OCI-LY7 (cell line): ENCODE measurements around the gene ATXN3. TPM values are rescaled to one million over a fixed set of nuclear protein-coding genes. Genes with fewer than 3 reads are reported as not detected.
A peak's percentile ranks its signal among the peaks of the same experiment; 100 is the strongest.

ENCODE experiments used
- Bru-seq: library from RNA; stranded (reverse); fragments of 400-500 nt; gene quantifications from one replicate; lab custom pipeline; 2021; lab: Mats Ljungman, UMichigan
- BruChase-seq, 2 experiments: library from RNA; stranded (reverse); fragments of 400-500 nt; gene quantifications; one replicate each; lab custom pipeline; 2021; lab: Mats Ljungman, UMichigan
- BruUV-seq: library from RNA; stranded (reverse); fragments of 400-500 nt; replicated peaks from 2 replicates; lab custom pipeline; 2021; lab: Mats Ljungman, UMichigan
- CTCF ChIA-PET: fragments of 300-600 bp; sonication (Branson Sonifier 250); formaldehyde crosslinking; loops from one replicate; lab custom pipeline; 2022; ENCODE audit warnings: antibody characterized with exemption; ENCODE audit not compliant: unreplicated experiment; lab: Charles Lee
- POLR2A ChIA-PET: fragments of 300-600 bp; sonication (Branson Sonifier 250); formaldehyde crosslinking; loops from one replicate; lab custom pipeline; 2022; ENCODE audit warnings: antibody characterized with exemption; lab: Charles Lee
- DNase-seq: peaks from one replicate; pipeline ENCODE4 v3.0.0-alpha.2; 2015; ENCODE audit warnings: low spot score
- H2AFZ ChIP-seq: fragments of 200-600 bp; sonication (generic), shearing (Covaris generic); 2 replicates; pipeline ENCODE4 v1.6.1; 2014; ENCODE audit warnings: mild to moderate bottlenecking, antibody characterized with exemption, low read length, moderate library complexity
- H3K27ac ChIP-seq: fragments of 200-600 bp; sonication (generic); 2 replicates; pipeline ENCODE4 v1.5.1; 2014; ENCODE audit warnings: mixed run types, low read depth, mild to moderate bottlenecking, moderate library complexity, low read length, inconsistent platforms; ENCODE audit not compliant: poor library complexity, severe bottlenecking
- H3K36me3 ChIP-seq: fragments of 200-600 bp; sonication (generic); 2 replicates; pipeline ENCODE4 v1.6.1; 2014; ENCODE audit warnings: mild to moderate bottlenecking, antibody characterized with exemption, low read length, moderate library complexity, mixed read lengths; ENCODE audit not compliant: insufficient read depth
- H3K4me1 ChIP-seq: fragments of 200-600 bp; sonication (generic); 2 replicates; pipeline ENCODE4 v1.5.1; 2014; ENCODE audit warnings: mild to moderate bottlenecking, low read length; ENCODE audit not compliant: insufficient read depth, poor library complexity, severe bottlenecking
- H3K4me2 ChIP-seq: fragments of 200-600 bp; sonication (generic); 2 replicates; pipeline ENCODE4 v1.6.1; 2014; ENCODE audit warnings: mild to moderate bottlenecking, low read length
- H3K4me3 ChIP-seq: fragments of 200-600 bp; sonication (generic); 2 replicates; pipeline ENCODE4 v1.5.1; 2014; ENCODE audit warnings: mild to moderate bottlenecking, low read depth, low read length; ENCODE audit not compliant: poor library complexity, severe bottlenecking
- H3K79me2 ChIP-seq: fragments of 200-600 bp; sonication (generic); 2 replicates; pipeline ENCODE4 v1.6.1; 2016; ENCODE audit warnings: low read depth, mild to moderate bottlenecking, low read length, moderate library complexity, mixed read lengths; ENCODE audit not compliant: insufficient read depth
- H3K9me2 ChIP-seq: fragments of 200-600 bp; sonication (generic); 2 replicates; pipeline ENCODE4 v1.6.1; 2016; ENCODE audit warnings: mild to moderate bottlenecking, low read length, mixed read lengths; ENCODE audit not compliant: insufficient read depth
- H3K9me3 ChIP-seq: fragments of 200-600 bp; sonication (generic); 2 replicates; pipeline ENCODE4 v1.6.1; 2014; ENCODE audit warnings: mild to moderate bottlenecking, mixed run types, low read length, mixed read lengths
- H4K20me1 ChIP-seq: fragments of 200-600 bp; sonication (generic); 2 replicates; pipeline ENCODE4 v1.6.1; 2014; ENCODE audit warnings: mild to moderate bottlenecking, antibody characterized with exemption, low read length, moderate library complexity, mixed read lengths; ENCODE audit not compliant: insufficient read depth
- EZH2phosphoT487 ChIP-seq: fragments of 200-600 bp; sonication (generic); IDR thresholded peaks from 2 replicates; pipeline ENCODE4 v1.6.1; 2018; ENCODE audit warnings: low read depth, borderline replicate concordance, mild to moderate bottlenecking, mixed run types, antibody characterized with exemption, low read length, moderate library complexity, mixed read lengths
- intact Hi-C: fragments of 100-400 bp; cut with micrococcal nuclease; formaldehyde crosslinking; loops from one replicate; pipeline ENCODE4 v1.10.0; 2022; ENCODE audit not compliant: unreplicated experiment
- long read RNA-seq: library from polyadenylated mRNA; stranded (forward); transcript quantifications from one replicate; pipeline ENCODE4 v2.0.0, GENCODE V29; 2022
- total RNA-seq, 2 experiments: library from RNA; depleted of rRNA in 1 of 2; stranded (reverse); fragments of >200 nt in 1 of 2; shearing (Covaris generic) in 1 of 2; gene quantifications; 2 replicates each; pipeline ENCODE4 v1.2.3, GENCODE V29; 2014 to 2022
- TF ChIP-seq, protein P1 (sequence below): fragments of 200-600 bp; sonication (generic); conservative IDR thresholded peaks from 2 replicates; pipeline ENCODE4 v1.5.1; 2014; ENCODE audit warnings: mild to moderate bottlenecking, antibody characterized with exemption, low read length, moderate library complexity, mixed read lengths

Gene ATXN3
- 21.3 and 40.1 TPM in 2 replicates for total RNA-seq (2014; rRNA removed; shearing (Covaris generic))
- 24.6 and 31.7 TPM in 2 replicates for total RNA-seq (2022)
- percentile 70 among the genes with signal in this experiment for Bru-seq, nascent RNA
- percentile 73 among the genes with signal in this experiment for BruChase-seq, experiment 1, labeled RNA remaining after a 6-hour chase
- percentile 75 among the genes with signal in this experiment for BruChase-seq, experiment 2, labeled RNA remaining after a 2-hour chase
- long read RNA-seq, full-length matches to known transcripts, result 27 of 30 reads
- long read RNA-seq, partial matches to known transcripts, result 1 of 30 reads
- long read RNA-seq, other reads (novel, unspliced or antisense), result 2 of 30 reads

DNA sequence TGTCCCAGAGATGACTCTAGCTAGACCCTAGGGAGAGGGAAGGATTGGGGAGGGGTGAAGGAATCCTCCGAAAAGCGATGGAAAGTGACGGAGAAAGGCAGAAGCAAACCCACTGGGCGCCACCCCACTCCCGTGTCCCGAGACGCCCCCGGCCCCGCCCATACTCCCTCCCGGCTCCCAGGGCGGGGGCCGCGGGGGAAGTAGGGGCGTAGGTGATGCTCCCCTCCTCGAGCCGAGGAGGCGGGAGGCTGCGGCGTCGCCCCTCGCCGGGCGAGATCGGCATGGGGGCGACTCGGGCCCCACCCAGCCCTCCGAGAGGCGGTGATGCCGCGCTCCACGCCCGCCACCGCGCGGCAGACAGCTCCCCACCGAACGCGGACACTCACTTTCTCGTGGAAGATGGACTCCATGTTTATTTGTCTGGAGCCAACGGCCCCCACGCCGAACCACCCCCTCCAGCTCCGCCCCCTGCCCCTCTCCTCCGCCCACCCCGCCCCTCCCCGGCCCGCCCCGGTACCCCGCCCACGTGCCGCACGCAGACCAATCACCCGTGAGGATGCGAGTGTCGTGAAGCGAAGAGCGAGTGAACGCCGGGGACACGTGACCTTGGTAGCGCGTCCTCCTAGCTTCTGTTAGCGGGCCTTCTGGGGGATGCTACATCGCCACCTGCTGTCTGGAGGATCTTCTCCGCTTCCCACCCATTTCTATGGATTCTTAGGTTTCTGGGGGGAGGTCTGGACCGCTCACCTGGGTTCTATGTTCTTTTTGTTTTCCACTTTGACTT, at the start of gene ATXN3:
ATXN3 (minus strand) TSS at position 440 of the 784 bp plus-strand sequence; CDS start at position 410, 30 bp downstream.
- peaks cover 36% of the 10 kb centered on the region for H3K4me1 ChIP-seq

DNA sequence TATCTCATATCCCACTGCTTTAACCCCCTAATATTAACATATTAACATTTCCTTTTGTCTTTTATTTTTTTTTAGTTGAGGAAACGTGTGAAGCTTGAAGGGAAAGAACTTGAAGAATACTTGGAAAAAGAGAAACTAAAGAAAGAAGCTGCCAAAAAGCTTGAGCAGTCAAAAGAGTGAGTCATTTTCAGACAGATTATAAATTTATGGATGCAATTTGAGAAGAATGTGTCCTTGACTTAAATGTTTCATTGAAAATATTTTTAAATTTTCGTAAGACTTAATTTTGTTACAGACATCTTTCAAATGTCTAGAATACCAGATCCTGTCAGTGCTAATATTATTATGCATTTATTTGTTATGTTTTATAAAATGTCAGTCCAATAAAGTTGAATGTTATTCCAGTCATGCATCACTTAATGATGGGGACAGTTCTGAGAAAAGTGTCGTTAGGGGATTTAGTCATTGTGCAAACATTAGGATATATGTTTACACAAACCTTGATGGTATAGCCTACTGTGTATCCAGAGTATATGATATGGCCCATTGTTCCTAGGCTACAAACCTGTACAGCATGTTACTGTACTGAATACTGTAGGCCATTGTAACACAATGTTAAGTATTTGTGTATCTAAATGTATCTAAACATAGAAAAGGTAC, 48.0 kb upstream of the ATXN3 start:
- CTCF ChIA-PET, result no interaction called here
- intact Hi-C loops, result no loop called here
- no peak for DNase-seq
- no peak overlapping the region for H3K4me2 ChIP-seq
- no peaks in the 10 kb centered on the region for H3K4me1 ChIP-seq
- peaks cover 92% of the 10 kb centered on the region for H3K36me3 ChIP-seq
- H4K20me1 ChIP-seq, result peaks cover 6% of the 10 kb centered on the region; the same call in 1 of the 2 replicates
- H3K9me2 ChIP-seq, result no peaks in the 10 kb centered on the region
- POLR2A ChIA-PET, result interaction anchor here (0.6 kb wide), 1 partner anchor 567 kb away, joined by 3 read pairs; no protein-coding TSS in a partner anchor
- no peak overlapping the region for H3K27ac ChIP-seq
- peaks cover 4% of the 10 kb centered on the region; the same call in 1 of the 2 replicates for H3K79me2 ChIP-seq
- H3K4me3 ChIP-seq, result no peak overlapping the region
- no peak for TF ChIP-seq EZH2phosphoT487
- TF ChIP-seq, protein P1, sequence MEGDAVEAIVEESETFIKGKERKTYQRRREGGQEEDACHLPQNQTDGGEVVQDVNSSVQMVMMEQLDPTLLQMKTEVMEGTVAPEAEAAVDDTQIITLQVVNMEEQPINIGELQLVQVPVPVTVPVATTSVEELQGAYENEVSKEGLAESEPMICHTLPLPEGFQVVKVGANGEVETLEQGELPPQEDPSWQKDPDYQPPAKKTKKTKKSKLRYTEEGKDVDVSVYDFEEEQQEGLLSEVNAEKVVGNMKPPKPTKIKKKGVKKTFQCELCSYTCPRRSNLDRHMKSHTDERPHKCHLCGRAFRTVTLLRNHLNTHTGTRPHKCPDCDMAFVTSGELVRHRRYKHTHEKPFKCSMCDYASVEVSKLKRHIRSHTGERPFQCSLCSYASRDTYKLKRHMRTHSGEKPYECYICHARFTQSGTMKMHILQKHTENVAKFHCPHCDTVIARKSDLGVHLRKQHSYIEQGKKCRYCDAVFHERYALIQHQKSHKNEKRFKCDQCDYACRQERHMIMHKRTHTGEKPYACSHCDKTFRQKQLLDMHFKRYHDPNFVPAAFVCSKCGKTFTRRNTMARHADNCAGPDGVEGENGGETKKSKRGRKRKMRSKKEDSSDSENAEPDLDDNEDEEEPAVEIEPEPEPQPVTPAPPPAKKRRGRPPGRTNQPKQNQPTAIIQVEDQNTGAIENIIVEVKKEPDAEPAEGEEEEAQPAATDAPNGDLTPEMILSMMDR, result no peak
- no TSS peak for BruUV-seq
- H2AFZ ChIP-seq, result no peak overlapping the region
- no peaks in the 10 kb centered on the region for H3K9me3 ChIP-seq

More for the DNA sequence above, at the start of gene ATXN3:
- Histone ChIP-seq H3K9me2 (no peaks in the 10 kb centered on the region), H2AFZ (peak within 1 kb of the TSS; percentile 80), H3K4me3 (peak within 1 kb of the TSS; percentile 75), H3K27ac (peak within 1 kb of the TSS; percentile 61), H4K20me1 (no peaks in the 10 kb centered on the region), H3K36me3 (no peaks in the 10 kb centered on the region), H3K4me2 (peak within 1 kb of the TSS; percentile 82), H3K9me3 (no peaks in the 10 kb centered on the region), H3K79me2 (peaks cover 40% of the 10 kb centered on the region)
- intact Hi-C loops, result loop anchor here (1.0 to 2.0 kb wide), 2 partner anchors 15 to 66 kb away; partner anchors contain the start of genes CPSF2, NDUFB1 and TRIP11
- DNase-seq, result peak; percentile 99
- CTCF ChIA-PET, result interaction anchor here (1.0 to 1.4 kb wide), 3 partner anchors 10 to 16 kb away, joined by 3 to 7 read pairs (median 3); partner anchors contain the start of genes CPSF2 and NDUFB1
- TF ChIP-seq, protein P1, result peak; percentile 79
- no peak for TF ChIP-seq EZH2phosphoT487
- POLR2A ChIA-PET, result interaction anchor here (0.5 to 3.1 kb wide), 9 partner anchors 11 to 1220 kb away, joined by 3 to 22 read pairs (median 6); partner anchors contain the start of genes CPSF2, NDUFB1 and TRIP11
- no TSS peak for BruUV-seq
